ENCODE data around the gene CLDN4.
"Not testable (repeated sequence)": the region's sequence is repeated elsewhere in the genome, so short reads cannot be mapped to it uniquely, and the experiment has no call there.

DNA sequence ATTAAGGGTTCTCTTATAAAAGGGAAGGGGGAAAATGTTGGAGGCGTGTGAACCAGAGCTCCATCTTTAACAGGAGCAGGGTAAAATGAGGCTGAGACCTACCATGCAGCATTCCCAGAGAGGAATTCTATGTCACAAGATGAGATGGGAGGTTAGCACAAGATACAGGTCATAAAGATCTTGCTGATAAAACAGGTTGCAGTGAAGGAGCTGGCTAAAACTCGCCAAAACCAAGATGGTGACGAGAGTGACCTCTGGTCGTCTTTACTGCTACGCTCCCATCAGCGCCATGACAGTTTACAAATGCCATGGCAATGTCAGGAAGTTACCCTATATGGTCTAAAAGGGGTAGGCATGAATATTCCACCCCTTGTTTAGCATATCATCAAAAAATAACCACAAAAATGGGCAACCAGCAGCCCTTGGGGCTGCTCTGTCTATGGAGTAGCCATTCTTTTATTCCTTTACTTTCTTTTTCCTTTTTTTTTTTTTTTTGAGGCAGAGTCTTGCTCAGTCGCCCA is 39.6 kb upstream of the CLDN4 start:
- TF ChIP-seq, protein P1, sequence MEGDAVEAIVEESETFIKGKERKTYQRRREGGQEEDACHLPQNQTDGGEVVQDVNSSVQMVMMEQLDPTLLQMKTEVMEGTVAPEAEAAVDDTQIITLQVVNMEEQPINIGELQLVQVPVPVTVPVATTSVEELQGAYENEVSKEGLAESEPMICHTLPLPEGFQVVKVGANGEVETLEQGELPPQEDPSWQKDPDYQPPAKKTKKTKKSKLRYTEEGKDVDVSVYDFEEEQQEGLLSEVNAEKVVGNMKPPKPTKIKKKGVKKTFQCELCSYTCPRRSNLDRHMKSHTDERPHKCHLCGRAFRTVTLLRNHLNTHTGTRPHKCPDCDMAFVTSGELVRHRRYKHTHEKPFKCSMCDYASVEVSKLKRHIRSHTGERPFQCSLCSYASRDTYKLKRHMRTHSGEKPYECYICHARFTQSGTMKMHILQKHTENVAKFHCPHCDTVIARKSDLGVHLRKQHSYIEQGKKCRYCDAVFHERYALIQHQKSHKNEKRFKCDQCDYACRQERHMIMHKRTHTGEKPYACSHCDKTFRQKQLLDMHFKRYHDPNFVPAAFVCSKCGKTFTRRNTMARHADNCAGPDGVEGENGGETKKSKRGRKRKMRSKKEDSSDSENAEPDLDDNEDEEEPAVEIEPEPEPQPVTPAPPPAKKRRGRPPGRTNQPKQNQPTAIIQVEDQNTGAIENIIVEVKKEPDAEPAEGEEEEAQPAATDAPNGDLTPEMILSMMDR (IDR thresholded peaks at IDR 0.05 in 2 of 3, conservative IDR thresholded peaks at IDR 0.05 in 1 of 3; ENCODE audit: borderline replicate concordance in 1 of 3, insufficient read depth in 1 of 3, low read depth in 2 of 3, low read length in 2 of 3) = not testable (repeated sequence)
- TF ChIP-seq, protein P2, sequence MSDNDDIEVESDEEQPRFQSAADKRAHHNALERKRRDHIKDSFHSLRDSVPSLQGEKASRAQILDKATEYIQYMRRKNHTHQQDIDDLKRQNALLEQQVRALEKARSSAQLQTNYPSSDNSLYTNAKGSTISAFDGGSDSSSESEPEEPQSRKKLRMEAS (IDR thresholded peaks at IDR 0.05) = not testable (repeated sequence)
- TF ChIP-seq POLR2A (IDR thresholded peaks at IDR 0.05; ENCODE audit: borderline replicate concordance, extremely low read depth, insufficient read depth, insufficient read length); YY1 (IDR thresholded peaks at IDR 0.05; ENCODE audit: extremely low read depth, insufficient replicate concordance, low read depth, low read length); SP1 (IDR thresholded peaks at IDR 0.05; ENCODE audit: low read depth); RAD21 (IDR thresholded peaks at IDR 0.05; ENCODE audit: low read depth); ZNF274 (IDR thresholded peaks at IDR 0.05; ENCODE audit: low read depth, low read length); EZH2 (IDR thresholded peaks at IDR 0.05): not testable (repeated sequence)
- TF ChIP-seq, protein P3, sequence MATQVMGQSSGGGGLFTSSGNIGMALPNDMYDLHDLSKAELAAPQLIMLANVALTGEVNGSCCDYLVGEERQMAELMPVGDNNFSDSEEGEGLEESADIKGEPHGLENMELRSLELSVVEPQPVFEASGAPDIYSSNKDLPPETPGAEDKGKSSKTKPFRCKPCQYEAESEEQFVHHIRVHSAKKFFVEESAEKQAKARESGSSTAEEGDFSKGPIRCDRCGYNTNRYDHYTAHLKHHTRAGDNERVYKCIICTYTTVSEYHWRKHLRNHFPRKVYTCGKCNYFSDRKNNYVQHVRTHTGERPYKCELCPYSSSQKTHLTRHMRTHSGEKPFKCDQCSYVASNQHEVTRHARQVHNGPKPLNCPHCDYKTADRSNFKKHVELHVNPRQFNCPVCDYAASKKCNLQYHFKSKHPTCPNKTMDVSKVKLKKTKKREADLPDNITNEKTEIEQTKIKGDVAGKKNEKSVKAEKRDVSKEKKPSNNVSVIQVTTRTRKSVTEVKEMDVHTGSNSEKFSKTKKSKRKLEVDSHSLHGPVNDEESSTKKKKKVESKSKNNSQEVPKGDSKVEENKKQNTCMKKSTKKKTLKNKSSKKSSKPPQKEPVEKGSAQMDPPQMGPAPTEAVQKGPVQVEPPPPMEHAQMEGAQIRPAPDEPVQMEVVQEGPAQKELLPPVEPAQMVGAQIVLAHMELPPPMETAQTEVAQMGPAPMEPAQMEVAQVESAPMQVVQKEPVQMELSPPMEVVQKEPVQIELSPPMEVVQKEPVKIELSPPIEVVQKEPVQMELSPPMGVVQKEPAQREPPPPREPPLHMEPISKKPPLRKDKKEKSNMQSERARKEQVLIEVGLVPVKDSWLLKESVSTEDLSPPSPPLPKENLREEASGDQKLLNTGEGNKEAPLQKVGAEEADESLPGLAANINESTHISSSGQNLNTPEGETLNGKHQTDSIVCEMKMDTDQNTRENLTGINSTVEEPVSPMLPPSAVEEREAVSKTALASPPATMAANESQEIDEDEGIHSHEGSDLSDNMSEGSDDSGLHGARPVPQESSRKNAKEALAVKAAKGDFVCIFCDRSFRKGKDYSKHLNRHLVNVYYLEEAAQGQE (IDR thresholded peaks at IDR 0.05; ENCODE audit: low read depth) = not testable (repeated sequence)
- TF ChIP-seq, protein P4, sequence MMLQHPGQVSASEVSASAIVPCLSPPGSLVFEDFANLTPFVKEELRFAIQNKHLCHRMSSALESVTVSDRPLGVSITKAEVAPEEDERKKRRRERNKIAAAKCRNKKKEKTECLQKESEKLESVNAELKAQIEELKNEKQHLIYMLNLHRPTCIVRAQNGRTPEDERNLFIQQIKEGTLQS (IDR thresholded peaks at IDR 0.05) = not testable (repeated sequence)

Measured in HCT116 (cell line).